ENCODE results near the gene STK40.
A peak's percentile ranks its signal among the peaks of the same experiment; 100 is the strongest.

Gene STK40

DNA sequence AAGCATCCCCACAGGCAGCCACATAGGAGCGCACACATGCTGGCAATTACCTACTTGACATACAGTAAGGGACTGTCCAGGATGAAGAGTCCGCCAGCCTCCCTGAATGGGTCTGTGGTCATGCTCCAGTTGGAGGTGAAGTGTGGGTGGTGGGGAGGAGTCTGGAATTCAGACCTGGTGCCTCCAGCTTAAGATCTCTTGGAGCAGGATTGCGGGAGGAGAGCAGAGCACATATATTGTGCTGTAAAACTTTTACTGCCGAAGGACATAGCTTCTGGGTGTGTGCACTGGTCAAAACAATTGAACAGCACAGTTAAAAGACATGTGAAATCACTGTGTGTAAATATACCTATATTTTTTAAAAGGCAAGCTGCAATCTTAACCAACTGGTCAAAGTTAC, 17.9 kb downstream of the STK40 start:
- DNase-seq = no peak

GRCh38 chr1:36367066-36367465, 18.7 kb downstream of the STK40 start:
- DNase-seq = no peak

- peak; percentile 99 for DNase-seq
Observed at GRCh38 chr1:36366091-36366661, 19.5 kb downstream of the STK40 start.

DNA sequence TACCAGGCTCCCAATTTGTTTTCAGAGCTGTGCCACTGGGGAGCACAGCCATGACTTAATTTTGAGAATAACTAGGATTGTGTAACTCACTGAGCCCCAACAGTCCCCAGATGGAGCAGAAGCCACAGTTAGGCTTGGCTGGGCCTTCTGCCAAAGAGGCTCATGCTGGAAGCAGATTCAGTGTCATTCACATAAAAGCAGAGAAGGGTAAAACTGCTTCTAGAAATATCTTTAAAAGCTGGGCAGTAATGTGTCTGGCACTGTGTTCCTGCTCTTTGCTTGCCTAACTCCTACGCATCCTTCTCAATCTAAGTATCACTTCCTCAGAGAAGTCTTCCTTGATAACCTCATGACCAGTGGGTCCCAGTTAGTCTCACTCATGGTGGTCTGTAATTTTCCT, 20.3 kb downstream of the STK40 start:
- peak; percentile 21 for DNase-seq

DNA sequence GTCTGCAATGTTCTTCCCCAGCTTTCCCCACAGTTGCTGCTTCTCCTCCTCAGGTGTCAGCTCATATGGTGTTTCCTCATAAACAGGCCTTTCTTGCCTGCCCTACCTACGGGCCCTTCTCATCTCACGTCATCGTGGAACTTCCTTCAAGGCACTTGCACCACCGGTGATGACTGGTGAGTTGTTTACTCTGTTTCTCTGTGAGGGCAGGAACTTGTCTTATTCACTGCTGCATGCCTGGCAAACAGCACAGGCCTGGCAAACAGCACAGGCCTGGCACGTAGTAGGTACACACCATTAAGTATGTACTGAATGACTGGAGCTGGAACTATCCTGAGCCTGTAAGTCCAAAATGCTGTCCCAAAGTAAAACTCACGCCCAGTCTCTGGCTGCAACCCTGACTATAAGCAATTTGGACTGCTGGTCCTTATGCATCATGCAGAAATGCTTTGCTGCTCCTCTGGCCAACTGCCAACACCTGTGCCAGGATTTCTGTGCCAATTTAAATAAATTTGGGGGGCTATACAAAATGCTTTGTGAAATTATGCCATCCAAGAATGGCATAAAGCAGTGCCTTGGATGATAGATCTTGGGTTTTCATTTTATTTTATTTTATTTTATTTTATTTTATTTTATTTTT, 25.7 kb downstream of the STK40 start:
- DNase-seq = no peak

- no peak for DNase-seq
Observed at GRCh38 chr1:36359383-36359782, 26.3 kb downstream of the STK40 start.

DNA sequence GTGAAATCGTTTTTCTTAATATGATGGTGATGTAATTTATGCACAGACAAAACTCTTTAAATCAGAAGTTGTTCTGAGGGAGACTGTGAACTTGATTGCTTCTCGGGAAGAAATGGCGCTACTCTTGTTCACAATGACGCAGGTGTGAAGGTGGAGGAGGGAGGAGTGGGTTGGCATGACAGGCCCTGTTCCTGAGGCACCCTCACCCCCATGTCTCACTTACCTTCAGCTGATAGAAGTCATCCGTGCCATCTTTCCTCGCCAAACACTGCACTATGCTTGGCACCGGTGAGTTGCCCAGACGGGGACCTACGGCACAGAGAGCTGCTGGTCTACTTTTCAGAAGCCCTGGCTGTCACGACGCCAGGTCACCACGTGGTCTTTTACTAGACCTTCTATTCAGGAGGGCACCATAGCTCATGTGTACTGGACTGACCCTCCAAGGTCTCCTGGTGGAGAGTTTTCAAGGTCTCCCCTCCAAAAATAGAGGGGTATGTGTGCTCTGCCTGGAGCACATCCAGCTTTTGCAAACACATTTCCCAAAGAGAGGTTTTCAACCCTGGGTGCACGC, 27.1 kb downstream of the STK40 start:
- no peak for DNase-seq

DNA sequence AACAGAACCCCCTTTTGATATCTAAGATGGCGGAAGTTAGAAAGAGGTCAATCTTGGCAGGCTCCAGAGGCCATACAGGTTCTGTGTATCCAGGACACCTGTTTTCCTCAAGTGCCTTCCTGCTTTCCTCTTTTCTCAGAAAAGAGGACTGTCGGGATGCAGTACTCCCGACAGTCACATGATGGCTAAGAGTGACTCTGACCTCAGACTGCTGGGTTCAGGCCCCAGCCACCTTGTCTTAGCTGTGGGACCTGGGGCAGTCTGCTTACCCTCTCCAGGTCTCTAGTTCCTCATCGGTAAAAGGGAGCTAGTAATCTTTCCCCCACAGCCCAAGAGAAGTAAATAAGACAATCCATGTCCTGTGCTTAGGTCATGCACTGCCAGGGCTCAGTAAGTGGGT, 29.9 kb downstream of the STK40 start:
- DNase-seq = no peak

GRCh38 chr1:36354486-36354885, 31.2 kb downstream of the STK40 start:
- no peak for DNase-seq

GRCh38 chr1:36352910-36353878, 32.5 kb downstream of the STK40 start:
- no peak for DNase-seq

DNA sequence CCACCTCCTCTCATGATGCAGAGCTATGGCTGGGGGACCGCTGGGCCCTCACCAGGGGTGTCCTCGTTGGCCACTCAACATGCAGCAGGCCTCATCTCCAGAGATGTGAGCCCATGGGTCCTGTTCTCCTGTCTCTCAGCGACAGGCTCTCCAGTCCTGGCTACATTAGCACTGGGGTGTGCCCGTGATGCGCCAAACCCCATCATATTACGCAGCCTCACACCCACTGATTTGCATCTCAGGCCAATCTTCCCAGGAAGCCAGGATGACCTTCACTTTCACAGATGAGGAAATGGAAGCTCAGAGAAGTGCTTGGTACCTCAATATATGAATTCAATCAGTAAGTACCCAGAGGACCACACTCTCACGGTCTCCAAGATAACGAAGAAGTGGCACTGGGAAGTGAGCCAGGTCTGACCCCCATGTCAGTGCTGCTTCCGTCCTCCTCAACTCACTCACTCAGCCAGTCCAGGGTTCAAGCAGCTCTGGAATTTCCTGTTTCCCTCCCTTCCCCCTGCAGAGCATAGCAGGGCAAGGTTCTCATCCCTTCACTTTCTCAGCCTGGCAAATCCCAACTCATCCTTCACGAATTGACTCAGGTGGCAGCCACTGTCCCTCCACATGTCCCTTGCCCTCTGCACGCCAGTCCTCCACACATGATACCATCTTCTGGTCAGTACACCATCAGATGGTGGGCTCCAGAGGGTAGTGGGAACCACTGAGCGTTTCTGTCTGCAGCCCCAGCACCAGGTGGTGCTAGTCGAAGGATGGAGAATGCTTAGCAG, 33.4 kb downstream of the STK40 start:
- DNase-seq = no peak

DNA sequence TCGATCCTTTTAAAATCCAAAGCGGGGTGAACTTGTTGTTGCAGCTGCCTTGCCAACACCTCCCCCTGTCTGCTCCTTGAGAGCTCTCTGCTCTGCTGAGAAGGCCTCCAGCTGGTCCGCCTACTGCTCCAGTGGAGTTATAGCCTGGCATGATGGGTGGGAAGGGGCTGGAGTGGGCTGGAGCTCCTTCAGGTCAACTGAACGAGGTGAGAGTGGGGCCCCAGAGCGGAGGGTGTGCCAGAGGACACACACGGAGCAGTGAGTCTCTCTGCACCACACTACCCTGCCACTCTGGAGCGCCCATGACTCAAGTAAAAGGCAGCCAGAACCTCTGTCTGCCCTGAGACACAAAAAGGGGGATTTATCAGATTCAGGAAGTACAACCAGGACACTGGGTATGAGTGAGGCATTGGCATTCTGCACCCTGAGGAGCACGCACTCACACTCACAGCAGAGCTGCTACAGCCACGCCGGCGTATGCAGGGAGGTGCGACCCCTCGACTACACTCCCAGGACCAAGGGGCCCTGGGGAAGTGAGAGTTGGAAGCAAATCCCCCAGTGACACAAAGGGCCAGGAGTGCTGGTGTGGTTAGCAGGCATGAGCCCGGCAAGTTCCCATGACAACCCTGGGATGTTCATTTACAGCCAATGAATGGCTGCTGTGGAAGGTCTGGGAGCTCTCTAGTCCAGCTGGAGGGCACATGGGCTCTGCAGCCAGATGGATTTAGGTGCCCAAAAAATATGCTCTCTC, 34.3 kb downstream of the STK40 start:
- DNase-seq = no peak

DNA sequence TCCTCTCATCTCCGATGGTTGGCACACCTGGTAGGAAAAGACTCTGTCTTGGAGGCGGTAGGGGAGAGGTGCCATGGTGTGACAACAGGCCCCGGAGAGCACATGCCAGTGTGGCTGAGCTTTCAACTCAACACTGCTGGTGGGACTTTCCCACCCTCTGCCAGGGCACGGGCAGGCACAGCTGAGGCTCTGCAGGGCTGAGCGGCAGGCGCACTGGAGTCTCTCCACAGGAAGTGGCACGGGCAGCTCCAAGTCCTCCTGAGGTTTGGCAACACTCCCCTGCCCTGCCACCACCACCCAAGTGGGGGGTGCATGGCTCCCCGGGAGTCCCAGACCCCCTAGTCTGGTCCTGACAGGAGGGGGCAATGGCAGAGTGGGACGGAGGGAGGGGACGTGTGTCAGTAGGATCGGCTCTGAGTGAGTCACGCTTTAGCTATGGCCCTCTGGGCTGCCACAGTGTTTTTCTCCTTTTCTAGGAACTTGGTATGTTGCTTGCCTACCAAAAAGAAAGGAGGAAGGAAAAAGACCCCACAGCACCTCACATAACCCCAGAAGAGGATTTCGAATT, 35.0 kb downstream of the STK40 start:
- DNase-seq = no peak

- no peak for DNase-seq
Observed at GRCh38 chr1:36349839-36350238, 35.9 kb downstream of the STK40 start.

GRCh38 chr1:36349241-36349671, 36.5 kb downstream of the STK40 start:
- no peak for DNase-seq

- DNase-seq = no peak
Observed at GRCh38 chr1:36346741-36347370, 38.9 kb downstream of the STK40 start.

GRCh38 chr1:36345353-36345752, 40.4 kb downstream of the STK40 start:
- no peak for DNase-seq

- no peak for DNase-seq
Observed at GRCh38 chr1:36344395-36344680, 41.4 kb downstream of the STK40 start.

DNA sequence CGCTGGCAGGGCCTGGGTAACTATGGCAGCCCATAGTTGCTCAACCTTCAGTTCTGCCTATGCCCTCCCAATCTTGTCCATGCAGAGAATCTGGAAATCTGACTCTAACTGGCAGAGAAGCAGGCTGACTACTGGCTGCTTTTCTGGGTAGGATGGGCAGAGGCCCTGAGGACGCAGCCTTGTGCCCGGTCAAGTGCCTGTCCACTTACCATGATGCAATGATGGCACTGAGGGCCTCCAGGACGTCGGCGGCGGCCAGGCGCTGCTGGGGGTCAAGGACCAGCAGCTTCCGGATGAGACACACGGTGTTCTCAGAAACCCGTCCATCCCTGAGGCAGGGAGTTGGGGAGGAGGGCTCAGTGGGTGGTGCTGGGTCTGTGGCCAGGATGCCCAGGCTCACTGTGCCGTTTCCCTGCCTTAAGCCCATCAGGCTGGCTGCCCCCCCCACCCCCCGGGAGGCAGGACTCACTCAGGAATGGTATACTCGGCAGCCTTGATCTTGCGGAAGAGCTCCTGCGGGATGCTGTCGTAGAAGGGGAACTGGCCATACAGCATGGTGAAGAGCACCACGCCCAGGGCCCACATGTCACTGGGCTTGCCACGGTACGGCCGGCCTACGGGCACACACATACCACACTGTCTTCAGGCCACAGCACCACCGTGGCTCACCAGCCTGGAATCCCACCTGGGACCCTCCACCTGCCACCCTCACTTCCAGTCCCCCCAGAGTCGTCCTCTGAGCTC, 41.9 kb downstream of the STK40 start:
- no peak for DNase-seq

- peak; percentile 63 for DNase-seq
Observed at GRCh38 chr1:36342426-36343185, 43.1 kb downstream of the STK40 start.
